ENCODE results near the gene PDLIM1. TPM values are rescaled to one million over a fixed set of nuclear protein-coding genes. Genes with fewer than 3 reads are reported as not detected.

The PDLIM1 gene
- total and polyA plus RNA-seq, 10 of the 15 experiments (the other 5 are each of a cell fraction or from before 2014, with no cell fraction given), result 95.7 to 714 (median 309) TPM

DNA sequence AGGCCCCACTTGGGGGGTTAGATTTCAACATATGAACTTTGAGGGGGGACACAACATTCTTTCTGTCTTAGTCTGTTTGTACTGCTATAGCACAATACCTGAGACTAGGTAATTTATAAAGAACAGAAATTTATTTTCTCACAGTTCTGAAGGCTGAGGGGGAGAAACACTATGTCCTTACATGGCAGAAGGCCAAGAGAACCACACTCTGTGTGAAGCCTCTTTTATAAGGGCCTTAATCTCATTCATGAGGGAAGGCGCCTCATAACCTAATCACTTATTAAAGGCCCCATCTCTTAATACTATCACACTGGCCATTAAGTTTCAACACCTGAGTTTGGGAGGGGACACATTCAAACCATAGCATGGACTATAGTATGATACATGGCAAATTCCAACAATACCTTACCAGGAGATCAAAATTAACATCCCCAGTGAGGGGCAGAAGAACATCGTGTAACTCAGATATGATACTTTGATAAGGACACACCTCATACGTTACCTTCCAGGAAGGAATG, 9.3 kb upstream of the PDLIM1 start:
- in situ Hi-C loops (cut with MboI), result no loop called here
- RAD21 ChIA-PET (ENCODE audit: unreplicated experiment), result no interaction called here
- ATAC-seq, result no peak
- no peaks in the 10 kb centered on the region for H3K27me3 ChIP-seq (replicated peaks in 1 of 2; ENCODE audit: control insufficient read depth in 2 of 2, insufficient read depth in 2 of 2, low read length in 1 of 2)
- TF ChIP-seq ZNF207 (IDR thresholded peaks at IDR 0.05; ENCODE audit: borderline replicate concordance) (no peak), WRNIP1 (IDR thresholded peaks at IDR 0.05; ENCODE audit: borderline replicate concordance, low read depth, low read length) (no peak), BACH1 (IDR thresholded peaks at IDR 0.05; ENCODE audit: borderline replicate concordance) (no peak), EED (IDR thresholded peaks at IDR 0.05; ENCODE audit: low read depth) (no peak), YBX1 (IDR thresholded peaks at IDR 0.05) (no peak), CHD1 (IDR thresholded peaks at IDR 0.05; ENCODE audit: low read depth, low read length) (no peak), CBFB (IDR thresholded peaks at IDR 0.05; ENCODE audit: low read depth) (no peak), MTA3 (IDR thresholded peaks at IDR 0.05; ENCODE audit: borderline replicate concordance, low read length) (no peak), PAX8 (IDR thresholded peaks at IDR 0.05) (no peak), MYB (IDR thresholded peaks at IDR 0.05; ENCODE audit: borderline replicate concordance, low read depth, low read length) (no peak), PAX5 (IDR thresholded peaks at IDR 0.05; ENCODE audit: borderline replicate concordance, low read depth, low read length) (no peak), BMI1 (IDR thresholded peaks at IDR 0.05; ENCODE audit: borderline replicate concordance) (no peak), E2F4 (IDR thresholded peaks at IDR 0.05; ENCODE audit: low read depth, low read length) (no peak)
- no peak for DNase-seq (ENCODE audit: low read depth, low spot score)
- SMC1A ChIA-PET (ENCODE audit: uncharacterized antibody, unreplicated experiment), result interaction anchor here (0.8 kb wide), 2 partner anchors 12 to 54 kb away, joined by 3 read pairs; no protein-coding TSS in a partner anchor
- H3K79me2 ChIP-seq (ENCODE audit: control insufficient read depth, insufficient read depth, low read length), result peaks cover 6% of the 10 kb centered on the region
- H3K4me1 ChIP-seq (ENCODE audit: control insufficient read depth, insufficient read depth, low read length), result peaks cover 27% of the 10 kb centered on the region
- no peak overlapping the region for H3K4me3 ChIP-seq
- no peak for FAIRE-seq
- intact Hi-C loops (cut with micrococcal nuclease; ENCODE audit: unreplicated experiment), result no loop called here
- no peak overlapping the region for H3K9ac ChIP-seq (ENCODE audit: control insufficient read depth, insufficient read depth, low read length)
- BruUV-seq (replicated peaks), result no TSS peak
- CTCF ChIA-PET, result interaction anchor here (3.8 kb wide), 1 partner anchor 63 kb away, joined by 22 read pairs; no protein-coding TSS in a partner anchor
- WGBS (ENCODE audit: insufficient coverage, insufficient replicate concordance, low lambda C conversion rate, missing lambda C conversion rate), result 92% methylated on average over 3 of the region's 3 CpGs
- H3K4me2 ChIP-seq (ENCODE audit: control insufficient read depth, insufficient read depth), result no peak overlapping the region
- POLR2A ChIA-PET, result interaction anchor here (1.2 kb wide), 1 partner anchor 60 kb away, joined by 3 read pairs; no protein-coding TSS in a partner anchor
- H3K27ac ChIP-seq (ENCODE audit: control insufficient read depth, insufficient read depth), result no peak overlapping the region
- no peak overlapping the region for H2AFZ ChIP-seq (ENCODE audit: control insufficient read depth, low read depth, low read length)
- no peaks in the 10 kb centered on the region for H3K36me3 ChIP-seq (ENCODE audit: control insufficient read depth in 2 of 2, insufficient read depth in 2 of 2, low read length in 1 of 2)
- no peaks in the 10 kb centered on the region for H3K9me3 ChIP-seq (replicated peaks; ENCODE audit: control insufficient read depth, insufficient read depth, low read length)
- no peaks in the 10 kb centered on the region for H4K20me1 ChIP-seq (ENCODE audit: control insufficient read depth, insufficient read depth)

All from GM12878 (cell line).